HG03558 (cell line): ENCODE data around the gene RRM2.
A peak's percentile ranks its signal among the peaks of the same experiment; 100 is the strongest.
"Not testable (repeated sequence)": the region's sequence is repeated elsewhere in the genome, so short reads cannot be mapped to it uniquely, and the experiment has no call there.

ENCODE experiments used
- ATAC-seq: cut with Tn5 transposase; IDR thresholded peaks from one replicate; pipeline ENCODE4 v1.9.1; 2021; ENCODE audit warnings: moderate number of reproducible peaks; ENCODE audit not compliant: unreplicated experiment; ENCODE audit errors: extremely low read depth

The RRM2 gene

DNA sequence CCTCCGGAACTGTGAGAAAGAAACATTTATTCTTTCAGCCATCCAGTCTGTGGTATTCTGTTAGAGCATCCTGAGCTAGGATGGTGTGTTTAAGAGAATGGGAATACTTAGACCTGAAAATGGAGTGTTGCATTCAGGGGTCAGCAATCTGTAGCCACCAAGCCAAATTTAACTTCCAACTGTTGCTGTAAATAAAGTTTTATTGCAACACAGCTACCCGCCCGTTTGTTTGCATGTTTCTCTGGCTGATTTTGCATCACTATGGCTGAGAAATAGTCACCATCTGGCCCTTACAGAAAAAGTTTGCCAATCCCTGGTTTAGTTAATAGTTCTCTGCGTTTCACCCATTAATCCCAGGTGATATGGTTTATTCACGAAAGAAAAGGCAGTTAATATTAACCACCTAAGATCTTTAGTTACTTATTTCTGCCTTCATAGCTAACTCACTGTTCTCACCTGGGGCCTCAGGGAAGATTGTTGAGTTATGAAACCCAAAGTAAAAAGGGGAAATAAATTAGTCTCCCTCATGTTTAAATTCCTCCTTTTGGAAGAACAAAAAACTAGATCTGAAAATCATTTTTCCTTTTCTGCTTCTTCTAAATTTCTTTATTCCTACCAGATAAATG, 32.9 kb upstream of the RRM2 start:
- no peak for ATAC-seq

DNA sequence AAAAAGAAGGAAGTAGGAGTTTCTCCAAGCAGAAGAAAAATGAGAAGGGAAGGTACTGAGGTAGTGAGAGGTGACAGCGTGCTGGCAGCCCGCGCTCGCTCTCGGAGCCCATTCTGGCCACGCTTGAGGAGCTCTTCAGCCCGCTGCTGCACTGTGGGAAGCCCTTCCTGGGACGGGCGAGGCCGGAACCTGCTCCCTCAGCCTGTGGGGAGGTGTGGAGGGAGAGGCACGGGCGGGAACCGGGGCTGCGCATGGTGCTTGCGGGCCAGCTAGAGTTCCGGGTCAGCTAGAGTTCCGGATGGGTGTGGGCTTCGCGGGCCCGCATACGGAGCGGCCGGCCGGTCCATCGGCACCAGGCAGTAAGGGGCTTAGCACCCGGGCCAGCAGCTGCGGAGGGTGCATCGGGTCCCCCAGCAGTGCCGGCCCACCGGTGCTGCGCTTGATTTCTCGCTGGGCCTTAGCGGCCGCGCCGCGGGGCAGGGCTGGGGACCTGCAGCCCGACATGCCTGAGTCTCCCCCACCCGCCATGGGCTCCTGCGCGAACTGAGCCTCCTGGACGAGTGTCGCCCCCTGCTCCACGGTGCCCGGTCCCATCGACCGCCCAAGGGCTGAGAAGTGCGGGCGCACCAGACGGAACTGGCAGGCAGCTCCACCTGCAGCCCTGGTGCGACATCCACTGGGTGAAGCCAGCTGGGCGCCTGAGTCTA, 31.2 kb upstream of the RRM2 start:
- no peak for ATAC-seq

DNA sequence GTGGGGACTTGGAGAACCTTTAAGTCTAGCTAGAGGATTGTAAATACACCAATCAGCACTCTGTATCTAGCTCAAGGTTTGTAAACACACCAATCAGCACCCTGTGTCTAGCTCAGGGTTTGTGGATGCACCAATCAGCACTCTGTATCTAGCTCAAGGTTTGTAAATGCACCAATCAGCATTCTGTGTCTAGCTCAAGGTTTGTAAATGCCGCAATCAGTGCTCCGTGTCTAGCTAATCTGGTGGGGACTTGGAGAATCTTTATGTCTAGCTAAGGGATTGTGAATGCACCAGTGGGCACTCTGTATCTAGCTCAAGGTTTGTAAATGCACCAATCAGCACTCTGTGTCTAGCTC, 30.7 kb upstream of the RRM2 start:
- ATAC-seq = not testable (repeated sequence)

DNA sequence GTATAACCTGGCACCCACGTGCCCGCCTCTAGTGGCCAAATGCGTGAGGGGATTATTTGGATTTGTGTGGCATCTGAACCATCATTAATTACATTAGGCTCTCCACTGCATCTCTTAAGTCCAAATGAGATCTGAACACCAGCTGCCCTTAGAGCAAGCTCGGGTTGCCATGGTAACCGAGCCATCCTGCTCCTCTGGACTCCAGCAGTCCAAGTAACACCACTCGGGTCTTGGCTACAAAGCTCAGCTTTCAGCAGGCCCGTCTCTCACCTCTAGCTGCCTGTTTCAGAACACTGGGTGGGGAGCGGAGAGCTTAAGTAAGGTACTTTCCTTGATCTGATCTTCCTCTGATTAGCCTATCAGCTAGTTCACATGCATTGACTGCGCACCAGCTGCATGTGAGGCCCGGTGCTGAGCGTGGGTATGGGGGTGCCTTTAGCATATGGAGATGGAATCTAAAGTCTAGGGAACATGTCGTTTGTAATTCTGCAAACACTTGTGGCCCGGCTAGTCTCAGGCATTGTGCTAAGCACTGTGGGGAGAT, 28.2 kb upstream of the RRM2 start:
- no peak for ATAC-seq

DNA sequence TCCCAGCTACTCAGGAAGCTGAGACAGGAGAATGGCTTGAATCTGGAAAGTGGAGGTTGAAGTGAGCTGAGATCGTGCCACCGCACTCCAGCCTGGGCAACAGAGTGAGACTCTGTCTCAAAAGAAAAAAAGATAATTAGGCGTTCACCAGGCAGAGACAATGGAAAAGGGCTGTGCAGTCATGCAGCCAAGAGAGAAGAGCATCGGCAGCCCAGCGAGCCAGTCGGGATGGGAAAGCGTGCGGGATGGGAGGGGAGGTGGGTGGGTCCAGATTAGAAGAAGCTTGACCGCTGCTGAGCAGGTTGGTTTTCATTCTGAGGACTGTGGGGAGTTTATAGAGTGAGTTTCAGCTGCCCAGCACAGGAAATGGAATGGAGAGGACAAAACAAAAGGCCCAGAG, 27.4 kb upstream of the RRM2 start:
- ATAC-seq = no peak

DNA sequence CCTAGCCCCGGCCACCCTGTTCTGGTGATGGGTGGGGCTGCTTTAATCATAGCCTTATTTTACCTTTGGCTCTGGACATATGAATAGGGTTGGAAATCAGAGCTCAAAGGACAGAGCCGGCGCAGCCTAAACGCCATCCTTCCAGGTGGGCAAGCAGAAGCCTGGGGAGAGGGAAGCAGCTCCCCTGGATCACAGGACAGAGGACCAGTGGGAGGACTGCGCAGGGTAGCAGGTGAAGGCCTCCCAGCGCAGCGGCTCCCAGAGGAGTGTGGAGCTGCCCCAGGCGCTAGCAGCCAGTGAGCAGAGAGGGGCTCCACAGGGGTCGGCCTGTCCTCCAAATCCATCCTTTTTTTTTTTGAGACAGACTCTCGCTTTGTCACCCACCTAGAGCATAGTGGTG, 25.9 kb upstream of the RRM2 start:
- ATAC-seq = no peak

DNA sequence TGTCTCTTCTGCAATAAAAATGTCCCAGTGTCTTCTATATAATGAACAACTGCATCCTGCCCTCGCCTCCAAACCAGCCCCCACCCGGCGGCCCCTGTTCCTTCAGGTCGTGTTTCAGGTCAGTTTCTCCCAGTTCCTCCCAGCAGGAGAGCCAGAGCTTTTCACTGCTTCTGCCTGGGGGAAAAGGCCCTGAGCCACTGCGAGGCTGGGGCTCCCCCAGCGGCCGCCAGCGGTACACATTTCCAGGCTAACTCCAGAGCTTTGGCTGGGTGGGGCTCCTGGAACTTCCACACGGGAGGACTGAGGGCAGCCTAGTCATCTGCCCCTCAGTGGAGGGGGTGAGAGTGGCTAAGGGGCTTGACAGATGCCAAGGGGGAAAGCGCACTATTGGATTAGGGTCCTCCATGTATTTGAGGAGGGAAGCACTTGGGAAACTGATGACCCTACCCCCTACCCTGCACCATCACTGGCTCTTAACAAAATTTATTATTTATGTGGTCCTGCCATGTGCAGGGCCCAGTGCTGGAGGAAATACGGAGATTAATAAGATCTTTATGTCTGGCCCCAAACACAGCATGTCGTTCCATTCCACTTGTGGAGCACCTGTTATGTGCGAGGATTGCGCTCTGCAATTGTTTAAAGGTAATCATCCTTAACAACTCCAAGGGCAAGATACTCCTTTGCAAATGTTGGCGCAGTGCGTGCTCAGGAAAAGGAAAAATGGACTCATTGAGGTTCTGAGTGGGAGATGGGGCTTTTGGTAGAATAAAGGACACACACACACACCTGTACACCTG, 25.0 kb upstream of the RRM2 start:
- no peak for ATAC-seq

DNA sequence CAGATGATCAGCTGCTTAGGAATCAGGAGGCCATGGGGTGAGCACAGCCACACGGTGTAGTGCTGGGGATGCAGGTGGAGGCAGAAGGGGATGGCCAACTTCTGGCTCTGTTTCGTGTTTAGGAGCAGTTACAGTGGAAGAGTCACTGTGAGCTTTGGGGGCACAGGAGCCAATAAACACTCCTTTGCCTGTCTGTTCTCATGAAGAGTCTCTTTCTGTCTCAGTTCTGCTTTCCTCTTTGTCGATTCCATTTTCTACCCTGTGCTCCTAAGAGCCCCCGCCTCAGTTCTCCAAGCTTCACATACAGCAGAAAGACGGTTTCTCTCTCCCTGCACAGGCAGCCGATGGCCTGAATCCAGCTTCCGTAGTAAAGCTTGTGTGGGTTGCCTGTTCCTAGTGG, 21.0 kb upstream of the RRM2 start:
- no peak for ATAC-seq

DNA sequence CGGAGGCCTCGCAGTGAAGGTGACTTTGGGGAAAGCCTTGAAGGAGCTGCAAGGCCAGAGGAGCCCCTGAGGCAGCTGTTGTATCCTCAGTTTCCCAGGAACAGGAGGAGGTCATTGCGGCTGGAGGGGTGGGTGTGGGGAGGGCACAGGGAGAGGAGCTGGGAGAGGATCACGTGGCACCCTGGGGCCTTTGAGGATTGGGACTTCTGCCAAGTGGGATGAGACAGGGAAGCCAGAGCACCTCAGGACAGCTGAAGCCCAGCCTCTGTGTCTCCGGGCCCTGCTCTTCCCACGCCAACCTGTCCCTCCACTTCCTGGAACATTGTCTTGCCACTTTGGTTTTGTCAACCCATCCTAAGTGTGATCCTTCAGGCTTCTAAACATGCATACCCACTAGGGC, 19.4 kb upstream of the RRM2 start:
- no peak for ATAC-seq

DNA sequence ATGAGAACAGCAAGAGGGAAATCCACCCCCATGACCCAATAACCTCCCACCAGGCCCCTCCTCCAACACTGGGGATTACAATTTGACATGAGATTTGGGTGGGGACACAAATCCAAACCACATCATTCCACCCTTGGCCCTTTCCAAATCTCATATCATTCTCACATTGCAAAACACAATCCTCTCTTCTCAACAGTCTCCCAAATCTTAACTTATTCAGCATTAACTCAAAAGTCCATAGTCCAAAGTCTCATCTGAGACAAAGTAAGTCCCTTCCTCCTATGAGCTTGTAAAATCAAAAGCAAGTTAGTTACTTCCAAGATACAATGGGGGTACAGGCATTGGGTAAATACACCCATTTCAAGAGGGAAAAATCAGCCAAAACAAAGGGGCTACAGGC, 17.6 kb upstream of the RRM2 start:
- not testable (repeated sequence) for ATAC-seq

DNA sequence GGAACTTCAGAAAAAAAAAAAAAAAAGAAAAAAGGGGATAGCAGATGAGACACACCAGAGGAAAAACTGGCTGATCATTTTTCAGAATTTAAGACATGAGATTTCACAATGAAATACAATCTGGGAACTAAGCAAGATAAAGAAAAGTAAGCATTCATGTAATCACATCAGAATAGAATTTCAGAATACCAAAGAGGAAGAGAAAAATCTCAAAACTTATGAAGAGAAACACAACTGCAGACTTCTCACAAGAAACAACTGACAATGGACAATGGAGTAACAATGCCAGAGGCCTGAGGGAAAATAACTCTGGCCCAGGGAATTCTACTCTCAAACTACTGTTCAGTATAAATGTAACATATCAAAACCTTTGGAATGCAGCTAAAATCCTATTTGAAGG, 13.2 kb upstream of the RRM2 start:
- no peak for ATAC-seq

DNA sequence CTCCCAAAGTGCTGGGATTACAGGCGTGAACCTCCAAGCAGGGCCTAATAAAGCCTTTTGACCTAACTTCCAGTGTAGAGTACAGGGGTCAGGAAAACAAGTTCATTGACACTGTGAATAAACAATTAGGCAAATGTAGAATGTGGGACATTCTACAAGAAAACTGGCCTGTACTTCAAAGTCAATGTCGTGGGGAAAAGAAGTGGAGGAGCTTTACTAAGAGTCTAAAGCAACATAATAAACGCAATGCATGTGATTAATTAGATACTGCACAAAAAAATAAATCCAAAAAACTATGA, 3.6 kb upstream of the RRM2 start:
- no peak for ATAC-seq

DNA sequence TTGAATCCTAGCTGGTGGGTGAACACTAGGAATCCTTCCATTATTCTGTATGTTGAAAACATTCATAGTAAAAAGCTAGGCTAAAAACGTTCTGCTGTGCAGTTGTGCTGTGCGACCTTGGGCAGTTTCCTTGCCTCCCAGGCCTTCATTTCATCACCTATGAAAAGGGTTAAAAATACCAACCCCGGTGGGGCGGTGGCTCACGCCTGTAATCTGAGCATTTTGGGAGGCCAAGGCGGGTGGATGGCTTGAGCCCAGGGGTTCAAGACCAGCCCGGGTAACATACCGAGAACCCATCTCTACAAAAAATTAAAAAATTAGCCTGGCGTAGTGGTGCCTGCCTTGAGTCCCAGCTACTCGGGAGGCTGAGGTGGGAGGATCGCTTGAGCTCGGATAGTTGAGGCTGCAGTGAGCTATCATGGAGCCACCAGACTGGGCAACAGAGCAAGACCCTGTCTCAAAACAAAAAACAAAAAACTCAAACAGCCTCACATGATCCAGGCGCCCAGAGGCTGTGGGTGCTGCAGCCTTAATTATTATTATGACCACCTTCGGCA, 2.9 kb upstream of the RRM2 start:
- no peak for ATAC-seq

DNA sequence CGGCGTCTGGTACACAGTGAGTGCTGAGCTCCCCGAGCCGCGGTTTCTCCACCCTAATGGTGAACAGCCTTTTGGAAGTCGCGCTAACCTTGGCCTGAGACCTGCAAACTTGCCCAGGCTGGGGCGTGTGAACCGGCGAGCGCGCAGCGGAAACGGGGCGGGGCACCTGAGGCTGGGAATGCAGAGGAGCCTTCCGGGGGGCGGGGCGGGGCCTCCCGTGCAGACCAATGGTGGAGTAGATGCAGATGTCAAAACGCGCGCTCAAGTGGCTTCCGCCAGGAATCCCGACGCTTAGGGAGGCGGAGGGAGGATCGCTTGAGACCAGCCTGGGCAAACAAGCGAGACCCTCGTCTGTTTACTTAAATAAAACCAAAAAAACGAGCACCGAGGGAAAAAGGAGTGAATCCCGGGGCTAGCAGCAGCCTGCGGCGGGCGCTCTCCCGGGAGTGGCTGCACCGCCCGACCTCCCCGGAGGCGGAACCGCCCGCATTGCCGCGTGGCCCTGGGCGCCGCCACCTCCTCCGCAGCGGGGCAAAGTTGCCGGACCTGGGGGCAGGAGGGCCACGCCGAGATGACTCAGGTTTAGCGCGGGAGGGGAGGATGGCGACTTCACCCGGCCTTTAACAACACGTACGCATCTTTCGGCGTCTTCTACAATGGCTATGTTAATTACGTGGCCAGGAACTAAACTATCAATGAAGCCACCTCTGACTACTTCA, 2.2 kb upstream of the RRM2 start:
- peak; percentile 35 for ATAC-seq

DNA sequence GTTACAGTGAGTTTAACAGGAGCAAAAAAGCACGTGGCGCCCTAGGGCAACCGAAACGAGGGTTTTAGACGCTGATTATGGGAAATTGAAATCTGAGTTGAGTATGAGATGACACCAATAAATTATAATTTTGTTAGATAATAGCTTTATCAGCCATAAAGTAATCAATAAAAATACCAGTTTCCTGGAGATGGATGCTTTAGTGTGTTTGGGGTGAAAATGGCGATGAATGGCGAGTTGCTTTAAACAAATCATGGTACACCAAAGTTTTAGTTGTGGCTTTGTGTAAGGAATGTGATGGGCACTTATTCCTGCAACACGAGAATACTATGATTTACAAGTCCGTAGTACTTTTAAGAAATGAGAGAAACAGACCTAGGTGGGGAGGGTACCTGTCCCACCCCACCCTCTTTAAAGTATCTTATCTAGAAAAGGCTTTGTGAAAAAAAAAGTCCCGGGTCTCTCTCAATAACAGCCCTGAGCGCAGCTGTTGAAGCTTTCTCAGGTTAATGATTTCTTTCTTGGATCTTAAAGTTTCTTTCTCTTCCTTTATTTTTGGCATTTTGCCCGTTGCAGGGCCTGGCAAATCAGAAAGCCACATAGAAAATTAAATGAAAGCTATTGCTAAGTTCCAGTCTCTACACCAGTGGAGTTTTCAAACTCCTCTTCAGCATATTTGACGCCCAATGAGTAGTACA, 1.5 kb upstream of the RRM2 start:
- ATAC-seq = no peak

DNA sequence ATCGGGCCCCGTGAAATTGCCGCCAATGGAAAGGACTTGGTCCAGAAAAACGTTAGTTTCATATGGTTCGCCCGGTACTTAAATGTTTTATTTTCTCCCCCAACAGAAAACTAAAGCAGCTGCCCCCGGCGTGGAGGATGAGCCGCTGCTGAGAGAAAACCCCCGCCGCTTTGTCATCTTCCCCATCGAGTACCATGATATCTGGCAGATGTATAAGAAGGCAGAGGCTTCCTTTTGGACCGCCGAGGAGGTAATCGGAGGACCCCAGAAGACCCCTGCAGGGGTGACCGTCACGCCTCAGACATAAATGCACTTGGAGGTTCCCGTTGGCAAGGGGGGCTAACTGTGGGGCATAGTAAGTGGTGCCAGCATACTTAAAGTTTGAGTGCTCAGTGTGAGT, 742 bp downstream of the RRM2 start:
- no peak for ATAC-seq

DNA sequence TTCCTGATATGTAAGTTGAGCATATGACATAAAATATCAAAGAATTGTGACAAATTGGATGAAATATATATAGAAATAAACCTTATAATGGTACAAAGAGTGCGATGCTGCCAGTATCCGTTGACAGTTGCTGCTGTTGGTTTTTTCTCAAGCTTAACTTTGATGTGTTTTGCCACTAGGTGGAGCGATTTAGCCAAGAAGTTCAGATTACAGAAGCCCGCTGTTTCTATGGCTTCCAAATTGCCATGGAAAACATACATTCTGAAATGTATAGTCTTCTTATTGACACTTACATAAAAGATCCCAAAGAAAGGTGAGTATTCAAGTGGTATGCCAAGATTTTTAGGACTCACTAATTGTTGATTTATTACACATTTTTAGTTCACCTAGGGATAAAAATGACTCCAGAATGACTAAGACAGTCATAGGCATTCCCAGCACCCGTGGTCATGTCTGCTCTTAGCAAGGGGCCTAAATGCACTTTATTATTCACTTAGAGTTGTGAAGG, 2.1 kb downstream of the RRM2 start:
- no peak for ATAC-seq

DNA sequence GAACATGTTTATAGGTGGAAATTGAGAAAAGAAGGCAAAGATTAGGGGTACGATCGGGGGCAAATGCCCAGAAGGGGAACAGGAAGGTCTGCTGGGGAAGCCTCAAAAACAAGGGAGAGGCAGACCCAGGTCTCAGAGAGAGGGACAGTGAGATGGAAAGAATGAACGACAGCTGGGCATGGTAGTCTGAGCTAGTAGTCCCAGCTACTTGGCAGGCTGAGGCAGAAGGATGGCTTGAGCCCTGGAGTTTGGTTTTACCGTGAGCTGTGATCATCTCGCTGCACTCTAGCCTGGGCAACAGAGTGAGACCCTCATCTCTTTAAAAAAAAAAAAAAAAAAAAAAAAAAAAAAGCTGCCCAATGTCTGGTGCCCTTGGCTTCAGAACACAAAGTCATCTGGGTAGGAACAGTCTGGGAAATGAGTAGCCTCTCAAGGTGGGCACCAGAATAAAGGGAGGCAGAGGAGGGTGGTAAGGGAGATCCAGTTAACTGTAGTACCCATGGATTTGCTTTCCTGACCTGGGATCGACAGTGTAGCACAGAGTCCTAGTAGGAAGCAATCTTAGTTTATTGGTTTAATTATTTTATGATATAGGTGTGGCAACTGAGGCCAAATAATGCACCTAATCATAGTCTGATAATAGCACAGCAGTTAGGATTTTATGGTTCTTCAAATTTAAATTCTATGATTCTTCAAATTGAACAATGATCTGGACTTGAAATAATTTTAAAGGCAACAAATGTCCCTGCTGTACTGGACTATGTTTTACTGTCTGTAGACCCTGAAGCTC, 3.5 kb downstream of the RRM2 start:
- no peak for ATAC-seq

DNA sequence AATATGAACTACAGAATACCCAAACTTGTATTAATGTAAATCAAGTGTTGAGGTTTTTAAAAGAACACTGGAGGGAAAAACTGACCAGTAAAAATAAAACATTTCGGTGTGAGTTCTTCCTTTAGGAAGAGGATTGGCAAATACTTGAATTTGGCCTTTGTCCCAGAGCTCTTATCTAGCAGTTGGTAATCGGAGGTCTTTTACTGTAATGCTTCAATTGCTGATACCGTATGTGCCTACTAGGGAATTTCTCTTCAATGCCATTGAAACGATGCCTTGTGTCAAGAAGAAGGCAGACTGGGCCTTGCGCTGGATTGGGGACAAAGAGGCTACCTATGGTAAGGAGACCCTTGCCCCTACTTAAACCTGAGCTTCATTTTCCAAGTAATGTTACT, 4.1 kb downstream of the RRM2 start:
- no peak for ATAC-seq
